Measurements from ENCODE around the gene HDAC7.
"Not testable (repeated sequence)": the region's sequence is repeated elsewhere in the genome, so short reads cannot be mapped to it uniquely, and the experiment has no call there.

The HDAC7 gene

GRCh38 chr12:47812797-47813510 is 6.7 kb downstream of the HDAC7 start:
- TF ChIP-seq CTCF (conservative IDR thresholded peaks at IDR 0.05; ENCODE audit: low read length), result no peak
- peak; percentile 81 for DNase-seq (ENCODE audit: low read depth)
- H3K4me3 ChIP-seq (ENCODE audit: low read length), result peak overlapping the region; percentile 54

- no peak for TF ChIP-seq CTCF (conservative IDR thresholded peaks at IDR 0.05; ENCODE audit: low read length)
- peak overlapping the region; percentile 24 for H3K4me3 ChIP-seq (ENCODE audit: low read length)
- DNase-seq (ENCODE audit: low read depth), result peak; percentile 80
These were observed 7.9 kb downstream of the HDAC7 start for GRCh38 chr12:47811581-47812484.

- no peak for TF ChIP-seq CTCF (conservative IDR thresholded peaks at IDR 0.05; ENCODE audit: low read length)
- no peak for DNase-seq (ENCODE audit: low read depth)
- H3K4me3 ChIP-seq (ENCODE audit: low read length), result no peak overlapping the region
These were observed 8.7 kb downstream of the HDAC7 start for GRCh38 chr12:47811072-47811396.

GRCh38 chr12:47809518-47809917 is 10.2 kb downstream of the HDAC7 start:
- not testable (repeated sequence) for DNase-seq (ENCODE audit: low read depth); H3K4me3 ChIP-seq (ENCODE audit: low read length)

GRCh38 chr12:47808574-47809365 is 10.9 kb downstream of the HDAC7 start:
- H3K4me3 ChIP-seq (ENCODE audit: low read length), result no peak overlapping the region
- no peak for DNase-seq (ENCODE audit: low read depth)
- peak; percentile 43 for TF ChIP-seq CTCF (conservative IDR thresholded peaks at IDR 0.05; ENCODE audit: low read length)

GRCh38 chr12:47808050-47808449 is 11.7 kb downstream of the HDAC7 start:
- no peak for DNase-seq (ENCODE audit: low read depth)
- H3K4me3 ChIP-seq (ENCODE audit: low read length), result no peak overlapping the region
- TF ChIP-seq CTCF (conservative IDR thresholded peaks at IDR 0.05; ENCODE audit: low read length), result no peak

GRCh38 chr12:47807338-47807737 is 12.4 kb downstream of the HDAC7 start:
- no peak for TF ChIP-seq CTCF (conservative IDR thresholded peaks at IDR 0.05; ENCODE audit: low read length)
- DNase-seq (ENCODE audit: low read depth), result no peak
- no peak overlapping the region for H3K4me3 ChIP-seq (ENCODE audit: low read length)
